Stomach (tissue), 4 donors: Measurements from ENCODE around the gene ANO1.
A peak's percentile ranks its signal among the peaks of the same experiment; 100 is the strongest.

Experiments
- CTCF ChIP-seq, 7 experiments: fragments of 450-650 bp in 4 of 7; fragments of 200-600 bp in 3 of 7; sonication (generic) in 3 of 7; IDR thresholded peaks; one replicate each; pipeline ENCODE4 v1.5.1; 2016 to 2019; ENCODE audit warnings: antibody characterized with exemption in 7 of 7, control low read depth in 2 of 7, mild to moderate bottlenecking in 1 of 7
- EP300 ChIP-seq: sonication (generic); formaldehyde crosslinking; IDR thresholded peaks from one replicate; pipeline ENCODE4 v1.6.1; 2017; ENCODE audit warnings: antibody characterized with exemption
- POLR2A ChIP-seq, 4 donors: fragments of 450-650 bp; IDR thresholded peaks; one replicate each; pipeline ENCODE4 v1.6.1; 2016; ENCODE audit warnings: antibody characterized with exemption in 4 of 4, control low read depth in 2 of 4, mild to moderate bottlenecking in 1 of 4, moderate library complexity in 1 of 4
- POLR2AphosphoS5 ChIP-seq, 3 donors: sonication (generic); formaldehyde crosslinking; IDR thresholded peaks; one replicate each; pipeline ENCODE4 v1.6.1; 2016; ENCODE audit warnings: antibody characterized with exemption in 3 of 3

GRCh38 chr11:70191495-70192140, 113.5 kb downstream of the ANO1 start:
- TF ChIP-seq CTCF (IDR thresholded peaks at IDR 0.05) (peak in 5 of 7 experiments; percentile 72 to 92 (median 83)), POLR2A (IDR thresholded peaks at IDR 0.05) (no peak), POLR2AphosphoS5 (IDR thresholded peaks at IDR 0.05) (peak in 1 of 3 donors; percentile 46), EP300 (no peak)
